Kidney epithelial cell (primary cell): ENCODE results near the gene SOX18. TPM values are rescaled to one million over a fixed set of nuclear protein-coding genes. Genes with fewer than 3 reads are reported as not detected.

Experiments
- DNase-seq: peaks from one replicate; pipeline ENCODE4 v3.0.0-alpha.2; 2010; ENCODE audit warnings: low read depth
- H3K27me3 ChIP-seq: 2 replicates; pipeline ENCODE4 v1.6.0; 2011; ENCODE audit warnings: low read length; ENCODE audit not compliant: control insufficient read depth, insufficient read depth
- H3K36me3 ChIP-seq: 2 replicates; pipeline ENCODE4 v1.5.1; 2011; ENCODE audit warnings: low read length; ENCODE audit not compliant: control insufficient read depth, insufficient read depth
- H3K4me3 ChIP-seq: 2 replicates; pipeline ENCODE4 v1.5.1; 2011; ENCODE audit warnings: low read depth, mild to moderate bottlenecking, control low read depth, low read length
- CTCF ChIP-seq: IDR thresholded peaks from 2 replicates; pipeline ENCODE4 v1.5.1; 2011; ENCODE audit warnings: mild to moderate bottlenecking, moderate library complexity, low read length, control low read depth, inconsistent platforms; ENCODE audit not compliant: insufficient read depth, poor library complexity, severe bottlenecking
- total RNA-seq: library from RNA; depleted of rRNA; stranded (reverse); fragments of >200 nt; gene quantifications from 2 replicates; pipeline ENCODE4 v1.2.3, GENCODE V29; 2015

SOX18 gene
- total RNA-seq, 1 donor from 2014 or later = 0.04 TPM

GRCh38 chr20:64071341-64072332 lies 22.2 kb upstream of the SOX18 start:
- H3K36me3 ChIP-seq = no peaks in the 10 kb centered on the region
- TF ChIP-seq CTCF = no peak
- H3K27me3 ChIP-seq = no peaks in the 10 kb centered on the region
- DNase-seq = no peak
- no peak overlapping the region for H3K4me3 ChIP-seq

- H3K27me3 ChIP-seq = no peaks in the 10 kb centered on the region
- no peak for TF ChIP-seq CTCF
- no peak for DNase-seq
These were observed 21.0 kb upstream of the SOX18 start for GRCh38 chr20:64070244-64070993.

GRCh38 chr20:64069614-64070243 lies 20.3 kb upstream of the SOX18 start:
- DNase-seq = no peak
- TF ChIP-seq CTCF = peak; percentile 93
- H3K27me3 ChIP-seq = no peaks in the 10 kb centered on the region
- H3K36me3 ChIP-seq = no peaks in the 10 kb centered on the region
- no peak overlapping the region for H3K4me3 ChIP-seq

More at GRCh38 chr20:64070244-64070993, 21.0 kb upstream of the SOX18 start:
- H3K4me3 ChIP-seq = no peak overlapping the region
- no peaks in the 10 kb centered on the region for H3K36me3 ChIP-seq

GRCh38 chr20:64069209-64069613 lies 19.8 kb upstream of the SOX18 start:
- no peak for DNase-seq
- H3K4me3 ChIP-seq = no peak overlapping the region
- no peaks in the 10 kb centered on the region for H3K27me3 ChIP-seq
- no peaks in the 10 kb centered on the region for H3K36me3 ChIP-seq
- TF ChIP-seq CTCF = no peak

- H3K4me3 ChIP-seq = no peak overlapping the region
- TF ChIP-seq CTCF = no peak
- no peaks in the 10 kb centered on the region for H3K36me3 ChIP-seq
- DNase-seq = no peak
- no peaks in the 10 kb centered on the region for H3K27me3 ChIP-seq
These were observed 19.2 kb upstream of the SOX18 start for GRCh38 chr20:64068386-64069208.
